CD4-positive, alpha-beta T cell (primary cell): ENCODE data around the gene RRP12. TPM values are rescaled to one million over a fixed set of nuclear protein-coding genes. Genes with fewer than 3 reads are reported as not detected.
"Not testable (repeated sequence)": the region's sequence is repeated elsewhere in the genome, so short reads cannot be mapped to it uniquely, and the experiment has no call there.

ENCODE experiments used
- ATAC-seq: fragments of 200-7000 bp; cut with Tn5 transposase; one replicate; pipeline ENCODE4 v1.10.0; 2022; ENCODE audit warnings: mild to moderate bottlenecking; ENCODE audit not compliant: poor library complexity
- CTCF ChIA-PET: fragments of 350-600 bp; sonication (Branson Sonifier 250); formaldehyde crosslinking; loops from one replicate; lab custom pipeline; 2021; ENCODE audit warnings: antibody characterized with exemption, inconsistent platforms; lab: Charles Lee
- POLR2A ChIA-PET: fragments of 350-600 bp; sonication (Branson Sonifier 250); formaldehyde crosslinking; loops from one replicate; lab custom pipeline; 2021; ENCODE audit warnings: antibody characterized with exemption, inconsistent platforms; lab: Charles Lee
- DNase-seq, 14 experiments: peaks; one replicate each; pipeline ENCODE4 v3.0.0-alpha.2; 2013 to 2020; ENCODE audit warnings: mixed read lengths in 2 of 14
- H3K27ac ChIP-seq, 2 donors: one replicate each; pipeline versions ENCODE4 v1.5.1 to v1.7.0; 2013; ENCODE audit warnings: low read length in 2 of 2, low read depth in 1 of 2, mild to moderate bottlenecking in 1 of 2
- H3K27me3 ChIP-seq, 2 experiments: 1 replicate in 1 of 2; 2 replicates in 1 of 2; pipeline versions ENCODE4 v1.6.1 to v1.7.0; 2013; ENCODE audit warnings: low read length in 2 of 2, control low read depth in 1 of 2, mild to moderate bottlenecking in 1 of 2, moderate library complexity in 1 of 2; ENCODE audit not compliant: insufficient read depth in 2 of 2, control insufficient read depth in 1 of 2
- H3K36me3 ChIP-seq: one replicate; pipeline ENCODE4 v1.6.1; 2013; ENCODE audit warnings: low read length, control low read depth; ENCODE audit not compliant: insufficient read depth
- H3K4me1 ChIP-seq: one replicate; pipeline ENCODE4 v1.6.1; 2013; ENCODE audit warnings: low read length, control low read depth; ENCODE audit not compliant: insufficient read depth
- H3K4me3 ChIP-seq: one replicate; pipeline ENCODE4 v1.5.1; 2013; ENCODE audit warnings: mild to moderate bottlenecking, low read length, moderate library complexity
- H3K9me3 ChIP-seq, 2 experiments: 1 replicate in 1 of 2; 2 replicates in 1 of 2; pipeline versions ENCODE4 v1.6.1 to v1.7.0; 2013; ENCODE audit warnings: low read length in 2 of 2, mild to moderate bottlenecking in 2 of 2, control low read depth in 1 of 2, moderate library complexity in 1 of 2; ENCODE audit not compliant: control insufficient read depth in 1 of 2, insufficient read depth in 1 of 2
- H3K27ac Mint-ChIP-seq: one replicate; pipeline ENCODE4 v1.8.0; 2020; ENCODE audit warnings: mixed read lengths
- H3K27me3 Mint-ChIP-seq: one replicate; pipeline ENCODE4 v1.8.0; 2021; ENCODE audit warnings: mixed read lengths
- H3K36me3 Mint-ChIP-seq: one replicate; pipeline ENCODE4 v1.8.0; 2021; ENCODE audit warnings: low read depth, mixed read lengths
- H3K4me1 Mint-ChIP-seq: one replicate; pipeline ENCODE4 v1.8.0; 2021; ENCODE audit warnings: low read depth, mixed read lengths
- H3K4me3 Mint-ChIP-seq: one replicate; pipeline ENCODE4 v1.8.0; 2020; ENCODE audit warnings: mild to moderate bottlenecking, mixed read lengths
- H3K9me3 Mint-ChIP-seq: one replicate; pipeline ENCODE4 v1.8.0; 2020; ENCODE audit warnings: mixed read lengths
- intact Hi-C, 2 experiments: fragments of 100-400 bp; cut with DNase I in 1 of 2; cut with micrococcal nuclease in 1 of 2; formaldehyde crosslinking; loops; one replicate each; pipeline versions ENCODE4 v1.15.1 to v1.9.0; 2023 to 2025; cut with DNase I, micrococcal nuclease
- total RNA-seq, 174 experiments: library from RNA in 2 of 174; stranded (reverse) in 2 of 174; gene quantifications; one replicate each; pipeline ENCODE4 v1.2.3 and lab custom pipeline; 2021 to 2026
- TF ChIP-seq, protein P1 (sequence below): fragments of 200-600 bp; IDR thresholded peaks from one replicate; pipeline ENCODE4 v1.8.0; 2022; ENCODE audit warnings: antibody characterized with exemption, mild to moderate bottlenecking

The RRP12 gene
- total RNA-seq, 2 experiments from 2014 or later = 84.2 to 87.6 TPM

- ATAC-seq = no peak
- Mint-ChIP-seq H3K27me3 (no peaks in the 10 kb centered on the region), H3K4me3 (no peak overlapping the region), H3K36me3 (no peaks in the 10 kb centered on the region), H3K27ac (no peak overlapping the region), H3K9me3 (no peaks in the 10 kb centered on the region), H3K4me1 (peaks cover 13% of the 10 kb centered on the region)
- TF ChIP-seq, protein P1, sequence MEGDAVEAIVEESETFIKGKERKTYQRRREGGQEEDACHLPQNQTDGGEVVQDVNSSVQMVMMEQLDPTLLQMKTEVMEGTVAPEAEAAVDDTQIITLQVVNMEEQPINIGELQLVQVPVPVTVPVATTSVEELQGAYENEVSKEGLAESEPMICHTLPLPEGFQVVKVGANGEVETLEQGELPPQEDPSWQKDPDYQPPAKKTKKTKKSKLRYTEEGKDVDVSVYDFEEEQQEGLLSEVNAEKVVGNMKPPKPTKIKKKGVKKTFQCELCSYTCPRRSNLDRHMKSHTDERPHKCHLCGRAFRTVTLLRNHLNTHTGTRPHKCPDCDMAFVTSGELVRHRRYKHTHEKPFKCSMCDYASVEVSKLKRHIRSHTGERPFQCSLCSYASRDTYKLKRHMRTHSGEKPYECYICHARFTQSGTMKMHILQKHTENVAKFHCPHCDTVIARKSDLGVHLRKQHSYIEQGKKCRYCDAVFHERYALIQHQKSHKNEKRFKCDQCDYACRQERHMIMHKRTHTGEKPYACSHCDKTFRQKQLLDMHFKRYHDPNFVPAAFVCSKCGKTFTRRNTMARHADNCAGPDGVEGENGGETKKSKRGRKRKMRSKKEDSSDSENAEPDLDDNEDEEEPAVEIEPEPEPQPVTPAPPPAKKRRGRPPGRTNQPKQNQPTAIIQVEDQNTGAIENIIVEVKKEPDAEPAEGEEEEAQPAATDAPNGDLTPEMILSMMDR = no peak
- ChIA-PET POLR2A (no interaction called here), CTCF (interaction anchor here (0.7 to 1.3 kb wide), 3 partner anchors 10 to 46 kb away, joined by 3 read pairs; no protein-coding TSS in a partner anchor)
- Histone ChIP-seq H3K4me1 (peaks cover 14% of the 10 kb centered on the region), H3K36me3 (no peaks in the 10 kb centered on the region), H3K27me3 (no peaks in the 10 kb centered on the region), H3K27ac (no peak overlapping the region), H3K9me3 (no peaks in the 10 kb centered on the region), H3K4me3 (no peak overlapping the region)
- no peak for DNase-seq
- intact Hi-C loops = loop anchor here (1.0 to 5.0 kb wide), 6 partner anchors 11 to 324 kb away; partner anchors contain the start of genes EXOSC1 (in 1 of the 2), PGAM1 (in 1 of the 2) and ZDHHC16 (in 1 of the 2)
Measured at GRCh38 chr10:97407952-97408248, 6.8 kb upstream of the RRP12 start.

- H3K4me1 ChIP-seq = peaks cover 10% of the 10 kb centered on the region
- DNase-seq (peak in 13 of 14 experiments; percentile 33 to 87 (median 50)), ATAC-seq (peak; percentile 98)
- H3K27me3 Mint-ChIP-seq = no peaks in the 10 kb centered on the region
- peaks cover 10% of the 10 kb centered on the region for H3K4me1 Mint-ChIP-seq
- H3K27ac Mint-ChIP-seq = peak overlapping the region; percentile 78
- POLR2A ChIA-PET = interaction anchor here (0.8 kb wide), 1 partner anchor 95 kb away, joined by 3 read pairs; no protein-coding TSS in a partner anchor
- H3K4me3 ChIP-seq = peak overlapping the region; percentile 29
- CTCF ChIA-PET = interaction anchor here (0.7 to 1.4 kb wide), 8 partner anchors 9 to 48 kb away, joined by 3 to 8 read pairs (median 3); no protein-coding TSS in a partner anchor
- TF ChIP-seq, protein P1 = peak; percentile 86
- peak overlapping the region; percentile 63 for H3K4me3 Mint-ChIP-seq
- H3K27me3 ChIP-seq = no peaks in the 10 kb centered on the region
- H3K27ac ChIP-seq = no peak overlapping the region
- no peaks in the 10 kb centered on the region for H3K36me3 Mint-ChIP-seq
- no peaks in the 10 kb centered on the region for H3K36me3 ChIP-seq
- intact Hi-C loops = loop anchor here (1.0 to 5.0 kb wide), 6 partner anchors 12 to 325 kb away; partner anchors contain the start of genes EXOSC1 (in 1 of the 2), PGAM1 (in 1 of the 2) and ZDHHC16 (in 1 of the 2)
- no peaks in the 10 kb centered on the region for H3K9me3 Mint-ChIP-seq
- no peaks in the 10 kb centered on the region for H3K9me3 ChIP-seq
Measured at GRCh38 chr10:97407211-97407951, 6.2 kb upstream of the RRP12 start.

DNA sequence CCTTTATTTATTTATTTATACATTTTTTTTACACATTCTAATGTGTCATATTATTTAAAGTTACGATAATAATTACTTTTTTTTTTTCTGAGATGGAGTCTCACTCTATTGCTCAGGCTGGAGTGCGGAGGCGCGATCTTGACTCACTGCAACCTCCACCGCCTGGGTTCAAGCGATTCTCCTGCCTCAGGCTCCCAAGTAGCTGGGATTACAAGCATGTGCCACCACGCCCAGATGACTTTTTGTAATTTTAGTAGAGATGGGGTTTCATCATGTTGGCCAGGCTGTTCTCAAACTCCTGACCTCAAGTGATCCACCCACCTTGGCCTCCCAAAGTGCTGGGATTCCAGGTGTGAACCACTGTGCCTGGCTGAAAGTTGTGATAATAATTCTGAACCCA lies 5.3 kb upstream of the RRP12 start:
- not testable (repeated sequence) for H3K27me3 Mint-ChIP-seq, H3K27ac Mint-ChIP-seq, H3K27me3 ChIP-seq, H3K4me3 Mint-ChIP-seq, H3K36me3 Mint-ChIP-seq, H3K27ac ChIP-seq, H3K9me3 ChIP-seq, H3K36me3 ChIP-seq, DNase-seq, H3K9me3 Mint-ChIP-seq, ATAC-seq, H3K4me3 ChIP-seq
- peaks cover 13% of the 10 kb centered on the region for H3K4me1 ChIP-seq
- CTCF ChIA-PET = interaction anchor here (0.7 to 1.4 kb wide), 5 partner anchors 10 to 49 kb away, joined by 3 to 8 read pairs (median 3); no protein-coding TSS in a partner anchor
- intact Hi-C loops = loop anchor here (2.0 to 5.0 kb wide), 2 partner anchors 18 to 326 kb away; no protein-coding TSS in a partner anchor
- POLR2A ChIA-PET = interaction anchor here (0.8 kb wide), 1 partner anchor 96 kb away, joined by 3 read pairs; no protein-coding TSS in a partner anchor
- peaks cover 11% of the 10 kb centered on the region for H3K4me1 Mint-ChIP-seq
